ENCODE results near the gene POU4F3. TPM values are rescaled to one million over a fixed set of nuclear protein-coding genes. Genes with fewer than 3 reads are reported as not detected.

The POU4F3 gene
- total RNA-seq, 1 donor from 2014 or later, result not detected

DNA sequence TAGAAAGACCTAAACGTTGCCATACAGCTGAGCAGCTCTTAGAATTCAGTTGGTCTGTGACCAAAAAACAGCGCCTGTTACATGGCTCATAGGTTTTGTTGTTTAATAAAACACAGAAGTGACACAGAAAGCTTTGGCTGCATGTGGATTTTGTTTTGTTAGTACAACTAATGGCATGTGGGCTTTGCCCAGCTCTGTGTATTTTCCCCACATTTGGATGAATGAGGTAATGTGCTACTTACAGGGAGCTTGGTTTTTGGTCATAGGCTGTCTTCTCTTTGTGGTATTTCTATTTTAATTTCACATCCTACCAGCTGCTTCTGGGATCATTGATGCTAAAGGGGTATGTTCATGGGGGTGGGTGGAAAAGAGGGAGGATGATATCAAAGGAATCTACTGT is 37.0 kb upstream of the POU4F3 start:
- Histone ChIP-seq H3K9me3 (replicated peaks) (no peaks in the 10 kb centered on the region), H3K36me3 (no peaks in the 10 kb centered on the region), H3K4me3 (no peak overlapping the region), H3K27ac (replicated peaks) (no peak overlapping the region), H3K27me3 (ENCODE audit: low read depth) (no peaks in the 10 kb centered on the region), H3K4me1 (peaks cover 11% of the 10 kb centered on the region)
- DNase-seq, result no peak
- TF ChIP-seq, protein P1, sequence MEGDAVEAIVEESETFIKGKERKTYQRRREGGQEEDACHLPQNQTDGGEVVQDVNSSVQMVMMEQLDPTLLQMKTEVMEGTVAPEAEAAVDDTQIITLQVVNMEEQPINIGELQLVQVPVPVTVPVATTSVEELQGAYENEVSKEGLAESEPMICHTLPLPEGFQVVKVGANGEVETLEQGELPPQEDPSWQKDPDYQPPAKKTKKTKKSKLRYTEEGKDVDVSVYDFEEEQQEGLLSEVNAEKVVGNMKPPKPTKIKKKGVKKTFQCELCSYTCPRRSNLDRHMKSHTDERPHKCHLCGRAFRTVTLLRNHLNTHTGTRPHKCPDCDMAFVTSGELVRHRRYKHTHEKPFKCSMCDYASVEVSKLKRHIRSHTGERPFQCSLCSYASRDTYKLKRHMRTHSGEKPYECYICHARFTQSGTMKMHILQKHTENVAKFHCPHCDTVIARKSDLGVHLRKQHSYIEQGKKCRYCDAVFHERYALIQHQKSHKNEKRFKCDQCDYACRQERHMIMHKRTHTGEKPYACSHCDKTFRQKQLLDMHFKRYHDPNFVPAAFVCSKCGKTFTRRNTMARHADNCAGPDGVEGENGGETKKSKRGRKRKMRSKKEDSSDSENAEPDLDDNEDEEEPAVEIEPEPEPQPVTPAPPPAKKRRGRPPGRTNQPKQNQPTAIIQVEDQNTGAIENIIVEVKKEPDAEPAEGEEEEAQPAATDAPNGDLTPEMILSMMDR (IDR thresholded peaks at IDR 0.05; ENCODE audit: borderline replicate concordance), result no peak
- intact Hi-C loops (cut with micrococcal nuclease), result no loop called here

DNA sequence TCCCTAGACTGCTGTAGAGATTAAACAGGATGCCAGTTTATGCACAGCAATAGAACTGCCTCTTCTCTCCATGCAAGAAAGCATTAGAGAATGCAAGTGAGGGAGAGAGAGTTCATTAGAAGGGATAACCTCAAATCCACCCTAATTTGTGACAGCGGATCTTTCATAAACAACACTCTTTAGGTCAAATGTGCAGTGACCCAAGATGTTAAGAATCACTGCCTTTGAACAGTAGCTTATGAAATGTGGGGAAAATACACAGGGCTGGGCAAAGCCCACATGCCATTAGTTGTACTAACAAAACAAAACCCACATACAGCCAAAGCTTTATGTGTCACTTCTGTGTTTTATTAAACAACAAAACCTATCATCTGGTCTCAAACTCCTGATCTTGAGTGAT is 36.2 kb upstream of the POU4F3 start:
- Histone ChIP-seq H3K4me1 (peaks cover 16% of the 10 kb centered on the region), H3K27me3 (ENCODE audit: low read depth) (no peaks in the 10 kb centered on the region), H3K36me3 (no peaks in the 10 kb centered on the region), H3K9me3 (replicated peaks) (no peaks in the 10 kb centered on the region), H3K27ac (replicated peaks) (no peak overlapping the region), H3K4me3 (no peak overlapping the region)
- TF ChIP-seq, protein P1 (IDR thresholded peaks at IDR 0.05; ENCODE audit: borderline replicate concordance), result no peak
- intact Hi-C loops (cut with micrococcal nuclease), result no loop called here
- DNase-seq, result no peak

DNA sequence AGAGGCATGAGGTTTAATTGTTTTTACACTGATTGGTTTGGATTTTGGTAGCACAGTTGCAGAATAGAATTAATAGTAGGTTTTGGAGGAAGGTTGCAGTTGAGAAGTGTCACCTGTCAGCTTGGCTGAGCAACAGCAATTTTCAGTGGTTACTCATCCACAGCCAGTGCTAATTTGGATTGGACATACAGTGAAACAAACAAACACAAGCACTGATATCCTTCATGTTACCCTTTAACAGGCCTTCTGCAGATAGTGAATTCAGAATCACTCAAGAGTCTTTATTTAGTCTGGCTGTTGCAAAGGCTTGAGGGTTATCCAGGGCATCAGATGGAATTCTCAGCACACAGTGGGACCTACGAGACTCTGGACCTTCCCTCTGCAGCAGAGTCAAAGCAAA is 31.8 kb upstream of the POU4F3 start:
- Histone ChIP-seq H3K36me3 (no peaks in the 10 kb centered on the region), H3K4me3 (no peak overlapping the region), H3K4me1 (peaks cover 20% of the 10 kb centered on the region), H3K27me3 (ENCODE audit: low read depth) (no peaks in the 10 kb centered on the region), H3K27ac (replicated peaks) (peak overlapping the region; percentile 69), H3K9me3 (replicated peaks) (no peaks in the 10 kb centered on the region)
- intact Hi-C loops (cut with micrococcal nuclease), result no loop called here
- TF ChIP-seq, protein P1 (IDR thresholded peaks at IDR 0.05; ENCODE audit: borderline replicate concordance), result no peak
- no peak for DNase-seq

DNA sequence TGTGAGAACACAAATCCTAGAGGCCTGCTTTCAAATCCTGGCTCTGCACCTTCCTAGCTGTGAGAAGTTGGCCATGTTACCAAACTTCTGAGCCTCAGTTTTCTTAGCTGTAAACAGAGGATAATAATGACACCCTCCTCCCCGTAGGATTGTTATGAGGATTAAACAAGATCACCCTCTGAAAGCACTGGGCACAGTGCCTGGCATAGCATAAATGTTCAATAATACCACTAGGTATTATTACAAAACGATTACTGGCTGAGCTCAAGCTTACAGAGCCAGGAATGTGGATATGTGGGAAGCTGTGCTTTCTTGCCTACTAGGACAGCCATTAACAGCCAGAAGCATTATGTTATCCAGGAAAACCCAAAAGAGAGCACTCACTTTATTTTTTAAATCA is 30.8 kb upstream of the POU4F3 start:
- Histone ChIP-seq H3K27me3 (ENCODE audit: low read depth) (no peaks in the 10 kb centered on the region), H3K4me1 (peaks cover 20% of the 10 kb centered on the region), H3K36me3 (no peaks in the 10 kb centered on the region), H3K9me3 (replicated peaks) (no peaks in the 10 kb centered on the region), H3K4me3 (no peak overlapping the region), H3K27ac (replicated peaks) (peak overlapping the region; percentile 69)
- intact Hi-C loops (cut with micrococcal nuclease), result no loop called here
- DNase-seq, result no peak
- TF ChIP-seq, protein P1 (IDR thresholded peaks at IDR 0.05; ENCODE audit: borderline replicate concordance), result no peak

DNA sequence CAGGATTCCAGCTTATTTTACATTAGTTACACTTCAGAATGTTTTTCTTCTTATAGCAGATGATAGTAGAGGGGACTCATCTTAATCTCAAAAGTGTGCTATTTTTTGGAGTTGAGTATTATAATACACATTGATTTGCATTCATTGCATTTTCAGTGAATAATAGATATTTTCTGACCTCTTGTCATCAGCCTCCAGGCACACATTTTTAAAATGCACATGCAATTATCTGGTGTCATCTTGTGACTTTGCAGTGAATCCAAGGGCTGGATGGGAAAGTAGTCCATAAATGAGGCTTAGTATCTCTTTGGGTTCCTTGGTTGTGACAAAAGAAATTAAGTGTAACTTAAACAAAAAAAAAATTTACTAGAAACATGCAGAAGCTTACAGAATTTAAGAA is 28.1 kb upstream of the POU4F3 start:
- H3K4me1 ChIP-seq, result peaks cover 19% of the 10 kb centered on the region
- no peak for DNase-seq
- no peak overlapping the region for H3K4me3 ChIP-seq
- no peak overlapping the region for H3K27ac ChIP-seq (replicated peaks)
- TF ChIP-seq, protein P1 (IDR thresholded peaks at IDR 0.05; ENCODE audit: borderline replicate concordance), result no peak
- H3K27me3 ChIP-seq (ENCODE audit: low read depth), result no peaks in the 10 kb centered on the region
- no peaks in the 10 kb centered on the region for H3K9me3 ChIP-seq (replicated peaks)
- intact Hi-C loops (cut with micrococcal nuclease), result no loop called here
- no peaks in the 10 kb centered on the region for H3K36me3 ChIP-seq

DNA sequence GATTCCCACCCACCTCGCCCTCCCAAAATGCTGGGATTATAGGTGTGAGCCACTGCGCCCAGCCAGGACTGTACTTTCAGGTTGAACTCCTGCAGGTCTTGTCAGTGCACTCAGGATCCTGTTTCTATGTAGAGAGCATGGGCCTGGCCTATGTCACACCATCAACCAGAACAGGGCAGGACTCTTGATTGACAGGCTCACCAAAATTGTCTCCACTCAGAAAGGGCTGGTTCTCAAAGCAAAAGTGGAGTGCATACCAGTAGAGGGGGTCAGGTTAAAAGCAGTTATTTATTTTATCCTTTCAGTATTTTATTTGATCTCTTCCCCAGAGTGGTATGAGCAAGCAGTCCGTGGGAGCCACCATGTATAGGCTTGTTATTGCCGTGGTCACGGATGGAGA is 27.4 kb upstream of the POU4F3 start:
- no peaks in the 10 kb centered on the region for H3K27me3 ChIP-seq (ENCODE audit: low read depth)
- no peaks in the 10 kb centered on the region for H3K9me3 ChIP-seq (replicated peaks)
- TF ChIP-seq, protein P1 (IDR thresholded peaks at IDR 0.05; ENCODE audit: borderline replicate concordance), result no peak
- no peak overlapping the region for H3K27ac ChIP-seq (replicated peaks)
- no peak overlapping the region for H3K4me3 ChIP-seq
- intact Hi-C loops (cut with micrococcal nuclease), result no loop called here
- peaks cover 12% of the 10 kb centered on the region for H3K4me1 ChIP-seq
- no peak for DNase-seq
- H3K36me3 ChIP-seq, result no peaks in the 10 kb centered on the region
